Activated naive CD4-positive, alpha-beta T cell treated with anti-CD3 and anti-CD28 coated beads, Interleukin-2, amount 50 U/mL, for 24 hours (primary cell): ENCODE data around the gene FBXL13.
"Not testable (repeated sequence)": the region's sequence is repeated elsewhere in the genome, so short reads cannot be mapped to it uniquely, and the experiment has no call there.

Experiments
- H3K27ac Mint-ChIP-seq: one replicate; pipeline ENCODE4 v1.8.0; 2021; ENCODE audit warnings: mild to moderate bottlenecking, mixed read lengths
- H3K27me3 Mint-ChIP-seq: one replicate; pipeline ENCODE4 v1.8.0; 2021; ENCODE audit warnings: mixed read lengths
- H3K36me3 Mint-ChIP-seq: one replicate; pipeline ENCODE4 v1.8.0; 2021; ENCODE audit warnings: mixed read lengths
- H3K4me1 Mint-ChIP-seq: one replicate; pipeline ENCODE4 v1.8.0; 2021; ENCODE audit warnings: mixed read lengths
- H3K4me3 Mint-ChIP-seq: one replicate; pipeline ENCODE4 v1.8.0; 2021; ENCODE audit warnings: mild to moderate bottlenecking, mixed read lengths
- H3K9me3 Mint-ChIP-seq: one replicate; pipeline ENCODE4 v1.8.0; 2021; ENCODE audit warnings: mixed read lengths

FBXL13 gene

GRCh38 chr7:102866535-102867215, 207.9 kb downstream of the FBXL13 start:
- Mint-ChIP-seq H3K4me3 (no peak overlapping the region), H3K4me1 (no peaks in the 10 kb centered on the region), H3K27me3 (no peaks in the 10 kb centered on the region), H3K36me3 (peaks cover 3% of the 10 kb centered on the region), H3K27ac (no peak overlapping the region), H3K9me3 (no peaks in the 10 kb centered on the region)

GRCh38 chr7:102864958-102865357, 209.6 kb downstream of the FBXL13 start:
- Mint-ChIP-seq H3K4me1 (no peaks in the 10 kb centered on the region), H3K36me3 (peaks cover 2% of the 10 kb centered on the region), H3K4me3 (no peak overlapping the region), H3K27me3 (no peaks in the 10 kb centered on the region), H3K27ac (no peak overlapping the region), H3K9me3 (no peaks in the 10 kb centered on the region)

- Mint-ChIP-seq H3K4me1 (no peaks in the 10 kb centered on the region), H3K27me3 (no peaks in the 10 kb centered on the region), H3K9me3 (no peaks in the 10 kb centered on the region), H3K36me3 (peaks cover 2% of the 10 kb centered on the region), H3K27ac (no peak overlapping the region), H3K4me3 (no peak overlapping the region)
Observed at GRCh38 chr7:102860351-102860811, 214.2 kb downstream of the FBXL13 start.

GRCh38 chr7:102859799-102860125, 214.8 kb downstream of the FBXL13 start:
- no peak overlapping the region for H3K4me3 Mint-ChIP-seq
- H3K36me3 Mint-ChIP-seq, result peaks cover 2% of the 10 kb centered on the region
- no peaks in the 10 kb centered on the region for H3K9me3 Mint-ChIP-seq
- no peak overlapping the region for H3K27ac Mint-ChIP-seq
- H3K27me3 Mint-ChIP-seq, result no peaks in the 10 kb centered on the region
- H3K4me1 Mint-ChIP-seq, result no peaks in the 10 kb centered on the region

DNA sequence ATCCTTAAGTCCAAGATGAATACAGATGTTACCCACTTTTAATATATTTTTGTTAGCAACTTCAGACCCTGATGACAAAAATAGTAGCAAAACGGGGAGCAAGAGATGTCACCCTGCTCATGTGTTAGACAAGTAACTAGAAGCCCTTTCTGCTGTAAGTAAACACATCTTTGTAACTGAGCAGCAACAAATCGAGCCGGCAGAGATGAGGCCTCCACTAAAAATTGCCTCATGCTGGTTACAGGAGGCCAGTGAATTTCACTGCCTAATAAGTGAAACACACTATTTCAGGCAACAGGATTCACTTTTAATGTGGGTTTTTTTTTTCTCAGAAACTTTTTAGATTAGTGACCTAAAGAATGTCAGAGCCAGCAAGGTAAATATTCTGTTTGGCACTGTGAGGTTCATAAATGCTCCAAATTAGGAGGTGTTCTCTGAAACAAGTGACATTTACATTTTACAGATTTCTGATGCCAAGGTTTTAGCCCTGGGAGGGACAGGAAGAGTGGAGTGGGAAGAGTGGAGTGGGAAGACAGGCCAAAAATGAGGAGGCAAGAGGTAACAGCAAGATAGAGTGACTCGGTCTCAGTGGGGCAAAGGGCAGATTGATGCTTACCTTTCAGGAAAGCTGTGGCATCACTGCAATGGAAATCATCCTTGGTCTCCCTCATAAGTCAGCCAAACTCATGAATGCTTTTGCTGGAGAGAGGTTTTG, 215.4 kb downstream of the FBXL13 start:
- Mint-ChIP-seq H3K4me3 (no peak overlapping the region), H3K27me3 (no peaks in the 10 kb centered on the region), H3K9me3 (no peaks in the 10 kb centered on the region), H3K4me1 (no peaks in the 10 kb centered on the region), H3K27ac (no peak overlapping the region), H3K36me3 (peaks cover 2% of the 10 kb centered on the region)

DNA sequence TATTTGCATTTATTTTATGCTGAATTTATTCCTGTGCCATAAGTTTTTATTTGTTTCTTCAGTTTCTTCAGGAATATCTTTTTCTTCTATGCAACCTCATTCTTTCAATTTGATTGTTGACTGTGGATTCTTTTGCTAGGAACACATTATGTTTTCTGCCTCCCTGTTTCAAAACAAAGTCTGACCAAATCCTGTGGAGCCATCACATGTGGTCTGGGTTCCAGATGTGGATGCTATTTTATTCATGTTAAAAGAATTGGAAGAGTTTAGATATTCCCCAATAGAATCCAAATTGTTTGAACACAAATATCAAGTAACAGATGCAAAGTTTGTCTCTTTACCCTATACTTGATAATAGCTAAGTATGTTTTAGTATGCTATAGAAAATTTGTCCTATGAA, 218.6 kb downstream of the FBXL13 start:
- Mint-ChIP-seq H3K36me3 (peaks cover 17% of the 10 kb centered on the region), H3K27ac (no peak overlapping the region), H3K27me3 (no peaks in the 10 kb centered on the region), H3K9me3 (peaks cover 12% of the 10 kb centered on the region), H3K4me3 (no peak overlapping the region), H3K4me1 (no peaks in the 10 kb centered on the region)

DNA sequence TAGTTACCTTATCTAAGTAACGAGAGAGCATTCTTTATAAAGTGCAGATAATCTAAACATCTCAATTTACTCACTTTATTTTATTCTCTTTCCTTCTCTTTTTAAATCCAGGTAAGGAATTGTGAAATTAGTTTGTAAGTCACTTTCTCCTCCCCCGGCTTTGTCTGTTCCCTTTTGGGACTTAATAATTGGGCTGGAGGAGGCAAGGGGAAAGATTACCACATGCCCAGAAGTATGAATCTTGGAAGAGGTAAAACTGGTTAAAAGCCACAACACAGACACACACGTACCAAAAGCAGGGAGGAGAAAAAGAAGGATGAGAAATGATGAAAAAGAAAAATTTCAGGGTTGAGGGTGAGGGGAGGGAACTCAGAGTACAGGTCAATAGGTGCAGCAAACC, 225.1 kb downstream of the FBXL13 start:
- Mint-ChIP-seq H3K4me1 (no peaks in the 10 kb centered on the region), H3K36me3 (peaks cover 19% of the 10 kb centered on the region), H3K27ac (no peak overlapping the region), H3K9me3 (peaks cover 12% of the 10 kb centered on the region), H3K4me3 (no peak overlapping the region), H3K27me3 (no peaks in the 10 kb centered on the region)

- Mint-ChIP-seq H3K4me3 (no peak overlapping the region), H3K27me3 (no peaks in the 10 kb centered on the region), H3K4me1 (no peaks in the 10 kb centered on the region), H3K36me3 (peaks cover 19% of the 10 kb centered on the region), H3K27ac (no peak overlapping the region), H3K9me3 (peaks cover 12% of the 10 kb centered on the region)
Observed at GRCh38 chr7:102849079-102849478, 225.5 kb downstream of the FBXL13 start.

DNA sequence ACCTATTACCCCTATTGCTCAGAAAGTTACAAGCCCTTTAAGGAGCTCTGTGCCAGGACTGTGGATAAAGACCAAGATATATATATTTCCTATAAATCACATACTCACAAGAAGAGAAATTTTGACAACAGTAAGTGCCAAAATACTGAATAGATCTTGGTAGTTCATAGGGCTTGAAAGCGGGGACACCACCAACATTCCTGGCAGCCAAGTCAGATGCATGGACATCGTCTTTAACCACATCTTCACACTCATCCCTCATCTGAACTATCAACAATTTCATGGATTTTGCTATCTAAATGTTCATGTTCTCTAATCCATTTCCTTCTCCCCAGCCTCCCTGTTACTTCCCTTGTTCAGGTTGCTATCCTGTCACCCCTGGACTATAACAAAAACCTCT, 229.2 kb downstream of the FBXL13 start:
- no peaks in the 10 kb centered on the region for H3K4me1 Mint-ChIP-seq
- H3K4me3 Mint-ChIP-seq, result no peak overlapping the region
- no peak overlapping the region for H3K27ac Mint-ChIP-seq
- no peaks in the 10 kb centered on the region for H3K9me3 Mint-ChIP-seq
- no peaks in the 10 kb centered on the region for H3K27me3 Mint-ChIP-seq
- H3K36me3 Mint-ChIP-seq, result peaks cover 7% of the 10 kb centered on the region

- Mint-ChIP-seq H3K27me3 (no peaks in the 10 kb centered on the region), H3K4me3 (no peak overlapping the region), H3K4me1 (no peaks in the 10 kb centered on the region)
Observed at GRCh38 chr7:102843850-102844249, 230.7 kb downstream of the FBXL13 start.

DNA sequence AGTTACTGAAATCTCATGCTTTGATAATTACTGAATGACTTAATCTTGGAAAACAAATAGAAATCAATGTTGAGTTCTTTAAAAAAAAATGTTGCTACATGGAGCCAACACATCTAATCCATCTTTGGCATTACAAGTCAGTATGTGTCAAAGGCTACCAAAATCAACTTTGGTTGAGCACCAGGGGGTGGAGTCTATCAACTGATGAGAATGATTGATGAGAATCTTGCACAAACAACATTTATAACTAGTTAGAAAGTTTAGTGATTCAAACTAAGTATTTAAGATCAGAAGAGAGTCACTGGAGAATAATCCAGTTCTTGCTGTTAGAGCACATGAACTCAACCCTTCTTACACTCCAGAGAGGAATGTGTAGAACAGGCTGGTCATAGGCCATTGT, 232.3 kb downstream of the FBXL13 start:
- H3K27ac Mint-ChIP-seq, result no peak overlapping the region
- H3K4me1 Mint-ChIP-seq, result no peaks in the 10 kb centered on the region
- H3K27me3 Mint-ChIP-seq, result no peaks in the 10 kb centered on the region
- H3K36me3 Mint-ChIP-seq, result peaks cover 12% of the 10 kb centered on the region
- H3K9me3 Mint-ChIP-seq, result no peaks in the 10 kb centered on the region
- H3K4me3 Mint-ChIP-seq, result no peak overlapping the region

More at GRCh38 chr7:102843850-102844249, 230.7 kb downstream of the FBXL13 start:
- H3K27ac Mint-ChIP-seq, result no peak overlapping the region
- H3K9me3 Mint-ChIP-seq, result no peaks in the 10 kb centered on the region
- H3K36me3 Mint-ChIP-seq, result peaks cover 6% of the 10 kb centered on the region

DNA sequence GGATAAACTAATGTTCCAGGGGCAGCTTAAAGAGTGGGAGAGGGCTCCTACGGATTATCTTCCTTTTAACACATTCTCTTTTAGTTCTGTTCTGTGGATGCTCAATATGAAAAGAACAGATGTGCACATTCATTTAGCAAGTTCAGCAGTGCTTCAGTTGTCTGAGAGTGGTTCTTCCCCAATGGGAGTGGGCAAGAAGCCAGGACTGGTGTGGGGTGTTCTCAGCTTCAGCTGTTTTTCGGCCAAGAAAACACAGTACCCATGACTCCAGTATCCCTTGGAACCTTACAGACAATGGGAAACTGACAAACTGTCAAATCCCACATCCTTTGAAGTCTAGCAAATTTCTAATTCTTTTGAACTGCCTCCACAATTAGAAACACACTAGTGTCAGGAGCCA, 233.3 kb downstream of the FBXL13 start:
- H3K27ac Mint-ChIP-seq, result no peak overlapping the region
- peaks cover 19% of the 10 kb centered on the region for H3K36me3 Mint-ChIP-seq
- H3K4me3 Mint-ChIP-seq, result no peak overlapping the region
- no peaks in the 10 kb centered on the region for H3K9me3 Mint-ChIP-seq
- H3K4me1 Mint-ChIP-seq, result no peaks in the 10 kb centered on the region
- no peaks in the 10 kb centered on the region for H3K27me3 Mint-ChIP-seq

DNA sequence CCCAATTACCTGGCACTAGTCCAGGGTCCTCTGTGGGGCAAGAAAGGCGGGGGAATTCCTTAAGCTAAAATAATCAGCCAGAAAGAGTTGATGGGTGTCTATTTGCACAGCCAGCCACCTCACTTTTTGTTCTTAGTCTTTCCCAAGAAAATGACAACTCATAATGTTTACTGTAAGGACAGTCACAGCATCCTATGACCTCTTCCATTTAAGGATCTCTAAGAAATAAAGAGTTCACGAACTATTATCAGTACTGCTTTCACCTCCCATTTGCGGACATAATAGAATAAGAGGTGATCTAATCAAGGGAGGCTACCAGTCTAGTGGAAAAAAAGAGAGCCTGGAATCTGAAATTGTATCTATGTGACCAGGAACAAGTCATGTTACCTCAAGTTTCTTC, 234.2 kb downstream of the FBXL13 start:
- Mint-ChIP-seq H3K36me3 (peaks cover 22% of the 10 kb centered on the region), H3K27me3 (no peaks in the 10 kb centered on the region), H3K9me3 (no peaks in the 10 kb centered on the region), H3K27ac (no peak overlapping the region), H3K4me3 (no peak overlapping the region), H3K4me1 (no peaks in the 10 kb centered on the region)

DNA sequence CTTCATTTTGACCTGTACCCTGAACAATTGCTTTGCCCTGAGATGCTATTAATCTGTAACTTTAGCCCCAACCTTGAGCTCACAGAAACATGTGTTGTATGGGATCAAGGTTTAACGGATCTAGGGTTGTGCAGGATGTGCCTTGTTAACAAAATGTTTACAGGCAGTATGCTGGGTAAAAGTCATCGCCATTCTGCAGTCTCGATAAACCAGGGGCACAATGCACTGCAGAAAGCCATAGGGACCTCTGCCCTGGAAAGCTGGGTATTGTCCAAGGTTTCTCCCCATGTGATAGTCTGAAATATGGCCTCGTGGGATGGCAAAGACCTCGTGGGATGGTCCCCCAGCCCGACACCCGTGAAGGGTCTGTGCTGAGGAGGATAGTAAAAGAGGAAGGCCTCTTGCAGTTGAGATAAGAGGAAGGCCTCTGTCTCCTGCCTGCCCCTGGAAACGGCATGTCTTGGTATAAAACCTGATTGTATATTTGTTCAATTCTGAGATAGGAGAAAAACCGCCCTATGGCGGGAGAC, 236.0 kb downstream of the FBXL13 start:
- H3K4me1 Mint-ChIP-seq, H3K9me3 Mint-ChIP-seq, H3K4me3 Mint-ChIP-seq, H3K27ac Mint-ChIP-seq, H3K27me3 Mint-ChIP-seq: not testable (repeated sequence)
- peaks cover 22% of the 10 kb centered on the region for H3K36me3 Mint-ChIP-seq

GRCh38 chr7:102837802-102838201, 236.8 kb downstream of the FBXL13 start:
- Mint-ChIP-seq H3K4me1 (peaks cover 3% of the 10 kb centered on the region), H3K27me3 (no peaks in the 10 kb centered on the region), H3K36me3 (peaks cover 22% of the 10 kb centered on the region), H3K4me3 (no peak overlapping the region), H3K27ac (no peak overlapping the region), H3K9me3 (no peaks in the 10 kb centered on the region)

- Mint-ChIP-seq H3K27me3 (no peaks in the 10 kb centered on the region), H3K36me3 (peaks cover 18% of the 10 kb centered on the region), H3K9me3 (no peaks in the 10 kb centered on the region), H3K4me1 (peaks cover 3% of the 10 kb centered on the region), H3K4me3 (no peak overlapping the region), H3K27ac (no peak overlapping the region)
Observed at GRCh38 chr7:102836977-102837376, 237.6 kb downstream of the FBXL13 start.
